SKM-1 (cell line): ENCODE measurements around the gene ASPM.
"Not testable (repeated sequence)": the region's sequence is repeated elsewhere in the genome, so short reads cannot be mapped to it uniquely, and the experiment has no call there.

Experiments
- DNase-seq: peaks from one replicate; lab custom pipeline; 2025; ENCODE audit not compliant: unreplicated experiment; lab: John Stamatoyannopoulos, UW

Gene ASPM

GRCh38 chr1:197092491-197093023, 53.9 kb downstream of the ASPM start:
- no peak for DNase-seq

DNA sequence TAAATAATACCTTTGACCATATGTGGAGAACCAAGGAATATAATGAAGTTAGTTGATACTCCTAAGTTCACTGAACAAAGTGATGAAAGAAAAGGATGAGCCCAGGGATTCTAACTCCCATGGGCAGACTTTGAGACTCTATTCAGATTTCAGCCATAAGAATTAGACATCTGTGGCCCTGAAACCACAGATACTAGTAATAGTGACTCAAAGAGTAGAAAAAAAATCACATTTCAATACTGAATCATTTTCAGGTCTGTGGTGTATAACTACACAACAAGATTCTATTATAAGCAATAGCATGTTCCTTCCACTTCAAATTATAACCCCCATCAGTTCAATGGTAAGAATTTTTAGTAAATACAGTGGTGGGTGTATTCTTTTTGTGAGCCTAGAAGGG, 63.0 kb downstream of the ASPM start:
- no peak for DNase-seq

DNA sequence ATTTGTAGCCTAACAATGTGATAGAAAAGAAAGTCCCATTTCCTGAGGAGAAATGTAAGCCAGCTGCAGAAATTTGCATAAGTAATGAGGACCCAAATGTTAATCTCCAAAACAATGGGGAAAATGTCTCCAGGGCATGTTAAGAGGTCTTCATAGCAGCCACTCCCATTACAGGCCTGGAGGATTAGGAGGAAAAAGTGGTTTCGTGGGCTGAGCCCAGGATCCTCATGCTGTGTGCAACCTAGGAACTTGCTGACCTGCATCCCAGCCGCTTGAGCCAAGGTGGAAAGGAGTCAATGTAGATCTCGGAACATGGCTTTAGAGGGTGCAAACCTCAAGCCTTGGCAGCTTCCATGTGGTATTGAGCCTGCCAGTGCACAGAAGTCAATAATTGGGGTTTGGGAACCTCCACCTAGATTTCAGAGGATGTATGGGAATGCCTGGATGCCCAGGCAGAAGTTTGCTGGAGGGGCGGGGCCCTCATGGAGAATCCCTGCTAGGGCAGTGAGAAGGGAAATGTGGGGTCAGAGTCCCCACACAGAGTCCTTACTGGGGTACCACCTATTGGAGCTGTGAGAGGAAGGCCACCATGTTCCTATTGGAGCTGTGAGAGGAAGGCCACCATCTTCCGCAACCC, 65.2 kb downstream of the ASPM start:
- DNase-seq = no peak

DNA sequence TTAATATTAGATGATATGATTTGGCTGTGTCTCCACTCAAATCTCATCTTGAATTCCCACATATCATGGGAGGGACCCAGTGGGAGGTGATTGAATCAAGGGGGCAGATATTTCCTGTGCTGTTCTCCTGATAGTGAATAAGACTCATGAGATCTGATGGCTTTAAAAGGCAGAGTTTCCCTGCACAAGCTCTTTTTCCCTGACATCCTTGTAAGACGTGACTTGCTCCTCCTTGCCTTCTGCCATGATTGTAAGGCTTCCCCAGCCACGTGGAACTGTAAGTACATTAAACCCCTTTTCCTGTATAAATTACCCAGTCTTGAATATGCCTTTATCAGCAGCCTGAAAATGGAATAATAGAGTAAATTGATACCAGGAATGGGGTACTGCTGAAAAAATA, 66.1 kb downstream of the ASPM start:
- no peak for DNase-seq

DNA sequence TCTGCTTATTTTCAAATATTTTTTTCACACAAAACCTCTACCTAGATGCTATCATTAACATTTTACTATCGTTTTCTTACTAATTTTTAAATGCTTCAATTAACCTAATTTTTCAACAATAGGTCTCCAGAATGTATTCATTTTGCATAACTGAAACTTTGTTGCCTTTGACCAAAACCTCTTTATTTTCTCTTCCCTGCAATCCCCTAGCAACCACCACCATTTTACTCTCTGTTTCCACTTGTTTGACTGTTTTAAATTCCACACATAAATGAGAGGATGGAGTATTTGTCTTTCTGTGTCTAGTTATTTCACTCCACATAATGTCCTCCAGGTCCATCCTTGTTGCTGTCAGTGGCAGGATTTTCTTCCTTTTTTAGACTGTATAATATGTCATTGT, 69.9 kb downstream of the ASPM start:
- no peak for DNase-seq

- DNase-seq = no peak
Observed at GRCh38 chr1:197073978-197074377, 72.5 kb downstream of the ASPM start.

DNA sequence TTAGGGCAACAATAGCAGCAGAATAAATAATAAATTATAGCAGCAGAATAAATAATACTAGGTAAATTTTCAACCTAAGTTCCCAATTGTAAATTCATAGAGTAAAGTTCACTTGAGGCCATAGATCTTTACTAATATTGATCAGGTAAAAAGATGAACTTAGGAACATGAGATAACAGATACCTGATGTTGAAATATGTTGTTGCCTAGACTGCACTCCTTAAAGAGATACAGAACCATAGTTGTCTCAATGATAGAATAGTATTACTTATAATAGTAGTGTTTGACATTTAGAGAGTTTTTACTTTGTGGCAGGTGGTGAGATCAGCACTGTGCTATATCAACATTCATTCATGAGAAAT, 79.0 kb downstream of the ASPM start:
- DNase-seq = no peak

GRCh38 chr1:197066719-197067456, 79.6 kb downstream of the ASPM start, which contains the start of gene F13B:
Gene F13B, minus strand, starts transcription at chr1:197067260. Its CDS starts 37 bp downstream, at chr1:197067223.
- no peak for DNase-seq

- no peak for DNase-seq
Observed at GRCh38 chr1:197066277-197066676, 80.2 kb downstream of the ASPM start.

DNA sequence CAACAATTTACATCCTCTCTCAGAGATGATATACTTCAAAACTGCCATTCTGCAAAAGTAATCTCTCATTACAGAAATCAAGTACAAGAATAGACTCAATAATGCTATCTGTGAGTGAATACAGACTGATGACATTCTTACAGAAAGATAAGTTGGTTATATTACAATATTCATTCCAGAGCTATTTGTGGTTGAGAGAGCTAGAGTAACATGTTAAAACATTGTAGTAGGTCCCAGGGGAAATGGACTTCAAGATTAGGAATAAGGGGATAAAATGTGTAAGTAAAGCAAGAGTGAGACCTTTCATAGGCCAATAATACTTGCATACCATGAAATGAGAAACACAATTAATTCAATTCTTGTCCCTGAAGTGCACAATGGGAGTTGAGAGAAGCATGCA, 80.9 kb downstream of the ASPM start:
- no peak for DNase-seq

GRCh38 chr1:197063212-197063611, 83.3 kb downstream of the ASPM start:
- DNase-seq = no peak

- no peak for DNase-seq
Observed at GRCh38 chr1:197062692-197063091, 83.8 kb downstream of the ASPM start.

- DNase-seq = no peak
Observed at GRCh38 chr1:197049100-197049499, 97.4 kb downstream of the ASPM start.

GRCh38 chr1:197042676-197043341, 103.7 kb downstream of the ASPM start:
- no peak for DNase-seq

DNA sequence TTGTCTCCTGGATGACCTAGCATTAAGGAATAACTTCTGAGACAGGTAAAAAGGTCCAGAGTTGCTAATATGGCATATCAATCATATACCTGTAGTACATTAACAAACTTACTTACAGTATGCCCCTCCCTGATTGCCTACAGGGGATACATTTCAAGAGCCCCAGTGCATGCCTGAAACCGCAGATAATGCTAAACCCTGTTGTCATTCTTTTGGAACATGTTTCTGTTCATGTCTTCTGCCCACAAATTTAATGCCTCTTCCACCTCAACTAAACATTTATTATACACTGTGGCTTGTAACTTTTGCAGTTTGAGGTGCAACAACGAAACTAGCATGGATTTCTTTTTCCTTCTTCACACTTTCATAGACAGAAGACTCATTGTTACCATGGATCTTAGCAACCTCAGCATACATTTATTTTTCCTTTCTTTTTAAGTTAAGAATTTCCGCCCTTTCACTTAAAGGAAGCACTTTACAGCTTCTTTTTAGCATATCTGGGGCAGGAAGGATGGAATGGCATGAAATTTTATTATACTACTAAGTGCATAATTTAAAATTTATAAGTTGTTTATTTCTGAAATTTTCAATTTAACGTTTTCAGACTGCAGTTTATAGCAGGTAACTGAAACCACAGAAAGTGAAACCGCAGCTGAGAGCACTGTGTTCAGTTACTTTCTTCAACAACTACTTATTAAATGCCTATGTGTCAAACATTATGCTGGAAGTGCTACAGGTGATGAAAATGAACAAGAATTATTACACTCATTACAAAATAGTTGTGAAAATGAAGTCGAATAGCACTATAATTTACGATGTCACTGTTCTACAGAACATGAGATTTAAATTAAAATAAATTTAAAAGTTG, 104.7 kb downstream of the ASPM start:
- no peak for DNase-seq

DNA sequence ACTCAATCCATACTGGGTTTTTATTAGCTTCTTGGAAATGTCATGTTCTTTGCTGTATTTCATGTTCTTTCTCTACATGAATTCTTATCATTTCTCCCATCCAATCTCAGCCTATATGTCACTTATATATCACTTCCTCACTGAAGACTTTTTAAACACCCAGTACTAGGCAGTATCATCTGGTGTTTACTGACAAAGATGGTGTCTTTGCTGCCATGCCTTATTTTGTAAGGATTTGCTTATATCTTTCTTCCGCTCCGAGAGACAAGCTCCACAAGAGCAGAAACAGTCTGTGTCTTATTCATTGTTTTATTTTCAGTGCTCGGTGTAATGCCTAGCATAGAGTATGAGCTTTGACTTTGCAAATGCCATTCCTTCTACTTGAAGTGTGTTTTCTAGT, 109.6 kb downstream of the ASPM start:
- no peak for DNase-seq

- not testable (repeated sequence) for DNase-seq
Observed at GRCh38 chr1:197034631-197035339, 111.7 kb downstream of the ASPM start.
